H9 (cell line): ENCODE data around the gene FRAS1. TPM values are rescaled to one million over a fixed set of nuclear protein-coding genes. Genes with fewer than 3 reads are reported as not detected.

ENCODE experiments used
- DNase-seq: peaks from one replicate; pipeline ENCODE4 v3.0.0-alpha.2; 2017
- H2AFZ ChIP-seq: one replicate; pipeline ENCODE4 v1.6.1; 2013; ENCODE audit warnings: mild to moderate bottlenecking, low read length, control low read depth, moderate library complexity
- H2AK5ac ChIP-seq: 2 replicates; pipeline ENCODE4 v1.6.1; 2013; ENCODE audit warnings: low read length, control low read depth, mixed read lengths; ENCODE audit not compliant: insufficient read length
- H2BK120ac ChIP-seq: one replicate; pipeline ENCODE4 v1.6.1; 2013; ENCODE audit warnings: low read depth, mild to moderate bottlenecking, low read length, control low read depth, inconsistent platforms; ENCODE audit not compliant: poor library complexity, severe bottlenecking
- H2BK12ac ChIP-seq: 2 replicates; pipeline ENCODE4 v1.6.1; 2013; ENCODE audit warnings: low read length, control low read depth, mixed read lengths, low read depth; ENCODE audit not compliant: insufficient read length
- H2BK15ac ChIP-seq: 2 replicates; pipeline ENCODE4 v1.6.1; 2013; ENCODE audit warnings: low read depth, low read length, control low read depth
- H2BK20ac ChIP-seq: one replicate; pipeline ENCODE4 v1.6.1; 2013; ENCODE audit warnings: low read depth, mild to moderate bottlenecking, low read length, control low read depth, inconsistent platforms; ENCODE audit not compliant: poor library complexity, severe bottlenecking
- H2BK5ac ChIP-seq: 2 replicates; pipeline ENCODE4 v1.6.1; 2013; ENCODE audit warnings: low read length, control low read depth, mixed read lengths; ENCODE audit not compliant: insufficient read length
- H3K14ac ChIP-seq: 2 replicates; pipeline ENCODE4 v1.6.1; 2013; ENCODE audit warnings: low read length, control low read depth; ENCODE audit not compliant: insufficient read depth
- H3K18ac ChIP-seq: 2 replicates; pipeline ENCODE4 v1.6.1; 2013; ENCODE audit warnings: low read depth, mild to moderate bottlenecking, mixed read lengths, low read length, control low read depth; ENCODE audit not compliant: insufficient read length
- H3K23ac ChIP-seq: 2 replicates; pipeline ENCODE4 v1.6.1; 2013; ENCODE audit warnings: low read length, control low read depth, mixed read lengths, low read depth; ENCODE audit not compliant: insufficient read length
- H3K23me2 ChIP-seq: 2 replicates; pipeline ENCODE4 v1.6.1; 2013; ENCODE audit warnings: low read depth, mild to moderate bottlenecking, mixed read lengths, low read length, control low read depth; ENCODE audit not compliant: insufficient read length, poor library complexity, severe bottlenecking
- H3K27ac ChIP-seq: 2 replicates; pipeline ENCODE4 v1.5.1; 2013; ENCODE audit warnings: low read length, control low read depth, mixed read lengths, low read depth; ENCODE audit not compliant: insufficient read length
- H3K27me3 ChIP-seq: 2 replicates; pipeline ENCODE4 v1.6.1; 2013; ENCODE audit warnings: low read length, control low read depth, inconsistent platforms; ENCODE audit not compliant: insufficient read depth
- H3K4ac ChIP-seq: 2 replicates; pipeline ENCODE4 v1.6.1; 2013; ENCODE audit warnings: low read depth, mild to moderate bottlenecking, control low read depth, inconsistent platforms, low read length, moderate library complexity
- H3K4me1 ChIP-seq: 2 replicates; pipeline ENCODE4 v1.6.1; 2013; ENCODE audit warnings: low read length, control low read depth, inconsistent platforms; ENCODE audit not compliant: insufficient read depth
- H3K4me2 ChIP-seq: 2 replicates; pipeline ENCODE4 v1.6.1; 2013; ENCODE audit warnings: low read length, control low read depth, mixed read lengths; ENCODE audit not compliant: insufficient read length, insufficient read depth
- H3K56ac ChIP-seq: 2 replicates; pipeline ENCODE4 v1.6.1; 2013; ENCODE audit warnings: low read depth, mild to moderate bottlenecking, mixed read lengths, low read length, control low read depth; ENCODE audit not compliant: insufficient read length
- H3K79me1 ChIP-seq: 2 replicates; pipeline ENCODE4 v1.6.1; 2013; ENCODE audit warnings: low read depth, mild to moderate bottlenecking, moderate library complexity, low read length, control low read depth, inconsistent platforms; ENCODE audit not compliant: insufficient read depth, poor library complexity, severe bottlenecking
- H3K79me2 ChIP-seq: 2 replicates; pipeline ENCODE4 v1.6.1; 2013; ENCODE audit warnings: low read length, control low read depth, inconsistent platforms; ENCODE audit not compliant: insufficient read depth
- H3K9ac ChIP-seq: 2 replicates; pipeline ENCODE4 v1.6.1; 2013; ENCODE audit warnings: low read length, control low read depth, mixed read lengths; ENCODE audit not compliant: insufficient read length; ENCODE audit errors: extremely low read depth
- H3K9me3 ChIP-seq: one replicate; pipeline ENCODE4 v1.6.1; 2013; ENCODE audit warnings: low read depth, low read length, inconsistent platforms; ENCODE audit not compliant: control insufficient read depth
- H3T11ph ChIP-seq: one replicate; pipeline ENCODE4 v1.6.1; 2013; ENCODE audit warnings: mild to moderate bottlenecking, low read length, control low read depth, inconsistent platforms
- H4K20me1 ChIP-seq: one replicate; pipeline ENCODE4 v1.6.1; 2013; ENCODE audit not compliant: control insufficient read depth, insufficient read length, insufficient read depth
- H4K5ac ChIP-seq: 2 replicates; pipeline ENCODE4 v1.6.1; 2013; ENCODE audit warnings: low read depth, mild to moderate bottlenecking, mixed read lengths, low read length, control low read depth; ENCODE audit not compliant: insufficient read length
- H4K8ac ChIP-seq: replicated peaks from 2 replicates; pipeline ENCODE4 v1.6.1; 2013; ENCODE audit warnings: low read length, control low read depth, mixed read lengths, low read depth; ENCODE audit not compliant: insufficient read length
- H4K91ac ChIP-seq: 2 replicates; pipeline ENCODE4 v1.6.1; 2013; ENCODE audit warnings: low read depth, mild to moderate bottlenecking, moderate library complexity, mixed read lengths, low read length, control low read depth; ENCODE audit not compliant: insufficient read length
- H3K27ac Mint-ChIP-seq, 3 experiments: 2 replicates in 2 of 3; 3 replicates in 1 of 3; pipeline ENCODE4 v1.8.0; 2020 to 2021; ENCODE audit warnings: mixed read lengths in 3 of 3, mild to moderate bottlenecking in 1 of 3, moderate library complexity in 1 of 3
- H3K27me3 Mint-ChIP-seq: 2 replicates; pipeline ENCODE4 v1.8.0; 2021; ENCODE audit warnings: low read depth, mild to moderate bottlenecking, moderate library complexity, mixed read lengths
- H3K36me3 Mint-ChIP-seq, 3 experiments: 2 replicates in 2 of 3; 3 replicates in 1 of 3; pipeline ENCODE4 v1.8.0; 2020 to 2021; ENCODE audit warnings: low read depth in 3 of 3, mixed read lengths in 3 of 3; ENCODE audit not compliant: insufficient read depth in 1 of 3
- H3K4me1 Mint-ChIP-seq, 2 experiments: 2 replicates each; pipeline ENCODE4 v1.8.0; 2020; ENCODE audit warnings: mixed read lengths in 2 of 2
- H3K4me3 Mint-ChIP-seq, 2 experiments: 2 replicates in 1 of 2; 3 replicates in 1 of 2; pipeline ENCODE4 v1.8.0; 2020 to 2021; ENCODE audit warnings: mild to moderate bottlenecking in 2 of 2, mixed read lengths in 2 of 2, moderate library complexity in 1 of 2
- H3K9me3 Mint-ChIP-seq, 2 experiments: 2 replicates in 1 of 2; 3 replicates in 1 of 2; pipeline ENCODE4 v1.8.0; 2020; ENCODE audit warnings: mild to moderate bottlenecking in 2 of 2, mixed read lengths in 2 of 2, moderate library complexity in 1 of 2
- CTCF ChIP-seq: fragments of 200-600 bp; sonication (generic); conservative IDR thresholded peaks from 3 replicates; pipeline ENCODE4 v1.8.0; 2021; ENCODE audit warnings: antibody characterized with exemption, mild to moderate bottlenecking
- WGBS: extraction: QIAGEN DNeasy Blood & Tissue Kit; methylation state at CpG from one replicate; pipeline ENCODE4 v1.1.7; 2013; ENCODE audit warnings: missing lambda C conversion rate, low lambda C conversion rate, mixed read lengths; ENCODE audit not compliant: insufficient read length; ENCODE audit errors: extremely low coverage; 5-methylcytosine and 5-hydroxymethylcytosine counted together
- total RNA-seq: library from RNA; stranded (reverse); gene quantifications from 2 replicates; pipeline ENCODE4 v1.2.1, GENCODE V29; 2021

The FRAS1 gene
- total RNA-seq, 1 experiment from 2014 or later, result 58.5 TPM

DNA sequence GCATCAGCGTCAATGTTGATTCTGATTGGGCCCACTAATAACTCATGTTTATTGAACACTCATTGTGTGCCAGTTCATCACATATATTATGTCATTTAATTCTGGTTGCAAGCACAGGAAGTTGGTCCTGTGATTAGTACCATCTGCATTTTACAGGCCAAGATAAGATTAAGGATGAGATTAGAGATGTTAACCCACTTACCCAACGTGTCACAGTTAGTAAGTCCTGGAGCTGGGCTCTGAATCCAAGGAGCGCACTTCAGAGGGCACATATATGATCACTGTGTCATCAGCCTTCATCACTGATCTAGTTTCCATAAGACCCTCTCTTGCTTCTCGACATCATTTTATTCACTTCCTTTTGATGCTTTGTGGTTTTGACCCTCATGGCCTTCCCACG, 289.1 kb downstream of the FRAS1 start:
- H3K9me3 Mint-ChIP-seq, result no peaks in the 10 kb centered on the region

More for the DNA sequence above, 289.1 kb downstream of the FRAS1 start:
- Histone ChIP-seq H2BK12ac (no peak overlapping the region), H3K23me2 (no peaks in the 10 kb centered on the region), H3K4ac (no peak overlapping the region), H3K56ac (no peak overlapping the region), H3K18ac (no peak overlapping the region), H3K27me3 (no peaks in the 10 kb centered on the region), H4K5ac (no peak overlapping the region), H3K79me1 (no peaks in the 10 kb centered on the region), H2BK5ac (no peak overlapping the region), H3K4me2 (no peak overlapping the region), H2AFZ (no peak overlapping the region), H3K9me3 (no peaks in the 10 kb centered on the region), H3K9ac (no peak overlapping the region), H3K79me2 (no peaks in the 10 kb centered on the region), H3K27ac (no peak overlapping the region), H3K23ac (no peak overlapping the region), H2BK20ac (no peak overlapping the region), H3K14ac (no peak overlapping the region), H2BK15ac (no peak overlapping the region), H3K4me1 (no peaks in the 10 kb centered on the region), H4K91ac (no peak overlapping the region), H2AK5ac (no peak overlapping the region), H3T11ph (no peak overlapping the region), H2BK120ac (no peak overlapping the region), H4K8ac (no peak overlapping the region), H4K20me1 (no peaks in the 10 kb centered on the region)
- H3K4me3 Mint-ChIP-seq, result no peak overlapping the region
- WGBS, result no CpG with 5 or more reads among the region's 5 CpGs
- H3K36me3 Mint-ChIP-seq, result peaks cover 8 to 21% (median 10%) of the 10 kb centered on the region in 3 experiments; a peak in 6 of 7 replicates
- DNase-seq, result no peak
- H3K27me3 Mint-ChIP-seq, result no peaks in the 10 kb centered on the region
- H3K4me1 Mint-ChIP-seq, result peaks cover 6 to 19% of the 10 kb centered on the region in 2 experiments; a peak in 3 of 4 replicates
- no peak for TF ChIP-seq CTCF
- H3K27ac Mint-ChIP-seq, result no peak overlapping the region
